MM.1S (cell line): ENCODE data around the gene B3GNT5.

ENCODE experiments used
- DNase-seq: peaks from one replicate; pipeline ENCODE4 v3.0.0-alpha.2; 2015
- H2AFZ ChIP-seq: fragments of 300-600 bp; sonication (generic); 2 replicates; pipeline ENCODE4 v1.6.0; 2016; ENCODE audit warnings: antibody characterized with exemption, low read length
- H3F3A ChIP-seq: fragments of 300-600 bp; sonication (generic); 2 replicates; pipeline ENCODE4 v1.6.1; 2016; ENCODE audit warnings: mild to moderate bottlenecking, antibody characterized with exemption, low read length, moderate library complexity, mixed read lengths; ENCODE audit not compliant: insufficient read depth
- H3K27ac ChIP-seq: fragments of 300-600 bp; sonication (generic); 2 replicates; pipeline ENCODE4 v1.5.1; 2016; ENCODE audit warnings: mild to moderate bottlenecking, low read length
- H3K27me3 ChIP-seq: fragments of 300-600 bp; sonication (generic); replicated peaks from 2 replicates; pipeline ENCODE4 v1.6.0; 2016; ENCODE audit warnings: low read length; ENCODE audit not compliant: insufficient read depth
- H3K36me3 ChIP-seq: fragments of 300-600 bp; sonication (generic); replicated peaks from 2 replicates; pipeline ENCODE4 v1.6.1; 2016; ENCODE audit warnings: mild to moderate bottlenecking, low read length, mixed read lengths; ENCODE audit not compliant: insufficient read depth
- H3K4me1 ChIP-seq: fragments of 300-600 bp; sonication (generic); 2 replicates; pipeline ENCODE4 v1.6.1; 2016; ENCODE audit warnings: low read length, mixed read lengths
- H3K4me2 ChIP-seq: fragments of 300-600 bp; sonication (generic); 2 replicates; pipeline ENCODE4 v1.6.0; 2016; ENCODE audit warnings: low read depth, low read length
- H3K4me3 ChIP-seq: fragments of 300-600 bp; sonication (generic); 2 replicates; pipeline ENCODE4 v1.5.1; 2016; ENCODE audit warnings: low read length, mixed read lengths
- H3K79me2 ChIP-seq: fragments of 300-600 bp; sonication (generic); 2 replicates; pipeline ENCODE4 v1.6.1; 2016; ENCODE audit warnings: mixed run types, low read length, mixed read lengths
- H3K9ac ChIP-seq: fragments of 300-600 bp; sonication (generic); 2 replicates; pipeline ENCODE4 v1.6.1; 2016; ENCODE audit warnings: low read length, mixed read lengths
- H3K9me2 ChIP-seq: fragments of 300-600 bp; sonication (generic); replicated peaks from 2 replicates; pipeline ENCODE4 v1.6.1; 2016; ENCODE audit warnings: mild to moderate bottlenecking, low read length, mixed read lengths; ENCODE audit not compliant: insufficient read depth
- H3K9me3 ChIP-seq: fragments of 300-600 bp; sonication (generic); replicated peaks from 2 replicates; pipeline ENCODE4 v1.6.1; 2016; ENCODE audit warnings: mild to moderate bottlenecking, low read length, mixed read lengths; ENCODE audit not compliant: insufficient read depth
- H4K20me1 ChIP-seq: fragments of 300-600 bp; sonication (generic); 2 replicates; pipeline ENCODE4 v1.6.1; 2016; ENCODE audit warnings: mild to moderate bottlenecking, low read length, moderate library complexity, mixed read lengths; ENCODE audit not compliant: insufficient read depth
- EZH2 ChIP-seq: fragments of 300-600 bp; sonication (generic); optimal IDR thresholded peaks from 2 replicates; pipeline ENCODE3; 2017; ENCODE audit warnings: low read depth, mild to moderate bottlenecking, antibody characterized with exemption, low read length, mixed read lengths
- EZH2phosphoT487 ChIP-seq: fragments of 300-600 bp; sonication (generic); IDR thresholded peaks from 2 replicates; pipeline ENCODE4 v1.6.1; 2018; ENCODE audit warnings: antibody characterized with exemption, low read length
- TF ChIP-seq, protein P1 (sequence below): fragments of 300-600 bp; sonication (generic); IDR thresholded peaks from 2 replicates; pipeline ENCODE4 v1.5.1; 2016; ENCODE audit warnings: antibody characterized with exemption, low read length, mixed read lengths

B3GNT5 gene

DNA sequence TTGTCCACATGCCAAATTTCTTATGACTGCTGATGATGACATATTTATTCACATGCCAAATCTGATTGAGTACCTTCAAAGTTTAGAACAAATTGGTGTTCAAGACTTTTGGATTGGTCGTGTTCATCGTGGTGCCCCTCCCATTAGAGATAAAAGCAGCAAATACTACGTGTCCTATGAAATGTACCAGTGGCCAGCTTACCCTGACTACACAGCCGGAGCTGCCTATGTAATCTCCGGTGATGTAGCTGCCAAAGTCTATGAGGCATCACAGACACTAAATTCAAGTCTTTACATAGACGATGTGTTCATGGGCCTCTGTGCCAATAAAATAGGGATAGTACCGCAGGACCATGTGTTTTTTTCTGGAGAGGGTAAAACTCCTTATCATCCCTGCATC, 17.3 kb downstream of the B3GNT5 start:
- no peaks in the 10 kb centered on the region for H3F3A ChIP-seq
- H3K27ac ChIP-seq = no peak overlapping the region

DNA sequence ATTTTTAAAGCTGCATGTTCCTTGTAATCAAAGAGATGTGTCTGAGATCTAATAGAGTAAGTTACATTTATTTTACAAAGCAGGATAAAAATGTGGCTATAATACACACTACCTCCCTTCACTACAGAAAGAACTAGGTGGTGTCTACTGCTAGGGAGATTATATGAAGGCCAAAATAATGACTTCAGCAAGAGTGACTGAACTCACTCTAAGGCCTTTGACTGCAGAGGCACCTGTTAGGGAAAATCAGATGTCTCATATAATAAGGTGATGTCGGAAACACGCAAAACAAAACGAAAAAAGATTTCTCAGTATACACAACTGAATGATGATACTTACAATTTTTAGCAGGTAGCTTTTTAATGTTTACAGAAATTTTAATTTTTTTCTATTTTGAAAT, 19.1 kb downstream of the B3GNT5 start:
- no peak overlapping the region for H3K4me2 ChIP-seq
- H3K79me2 ChIP-seq = no peaks in the 10 kb centered on the region
- no peak for TF ChIP-seq EZH2phosphoT487
- no peak for TF ChIP-seq EZH2
- TF ChIP-seq, protein P1, sequence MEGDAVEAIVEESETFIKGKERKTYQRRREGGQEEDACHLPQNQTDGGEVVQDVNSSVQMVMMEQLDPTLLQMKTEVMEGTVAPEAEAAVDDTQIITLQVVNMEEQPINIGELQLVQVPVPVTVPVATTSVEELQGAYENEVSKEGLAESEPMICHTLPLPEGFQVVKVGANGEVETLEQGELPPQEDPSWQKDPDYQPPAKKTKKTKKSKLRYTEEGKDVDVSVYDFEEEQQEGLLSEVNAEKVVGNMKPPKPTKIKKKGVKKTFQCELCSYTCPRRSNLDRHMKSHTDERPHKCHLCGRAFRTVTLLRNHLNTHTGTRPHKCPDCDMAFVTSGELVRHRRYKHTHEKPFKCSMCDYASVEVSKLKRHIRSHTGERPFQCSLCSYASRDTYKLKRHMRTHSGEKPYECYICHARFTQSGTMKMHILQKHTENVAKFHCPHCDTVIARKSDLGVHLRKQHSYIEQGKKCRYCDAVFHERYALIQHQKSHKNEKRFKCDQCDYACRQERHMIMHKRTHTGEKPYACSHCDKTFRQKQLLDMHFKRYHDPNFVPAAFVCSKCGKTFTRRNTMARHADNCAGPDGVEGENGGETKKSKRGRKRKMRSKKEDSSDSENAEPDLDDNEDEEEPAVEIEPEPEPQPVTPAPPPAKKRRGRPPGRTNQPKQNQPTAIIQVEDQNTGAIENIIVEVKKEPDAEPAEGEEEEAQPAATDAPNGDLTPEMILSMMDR = no peak
- H3K27ac ChIP-seq = no peak overlapping the region
- no peak overlapping the region for H3K4me3 ChIP-seq
- DNase-seq = no peak
- no peaks in the 10 kb centered on the region for H4K20me1 ChIP-seq
- no peaks in the 10 kb centered on the region for H3K4me1 ChIP-seq
- no peak overlapping the region for H2AFZ ChIP-seq
- no peak overlapping the region for H3K9ac ChIP-seq
- H3F3A ChIP-seq = no peaks in the 10 kb centered on the region
- no peaks in the 10 kb centered on the region for H3K27me3 ChIP-seq
- H3K9me3 ChIP-seq = no peaks in the 10 kb centered on the region
- H3K36me3 ChIP-seq = no peaks in the 10 kb centered on the region
- no peaks in the 10 kb centered on the region for H3K9me2 ChIP-seq

More for the DNA sequence above, 17.3 kb downstream of the B3GNT5 start:
- Histone ChIP-seq H2AFZ (no peak overlapping the region), H3K9me3 (no peaks in the 10 kb centered on the region), H3K9ac (no peak overlapping the region), H3K4me3 (no peak overlapping the region), H3K4me2 (no peak overlapping the region), H3K9me2 (no peaks in the 10 kb centered on the region), H3K36me3 (no peaks in the 10 kb centered on the region), H3K27me3 (no peaks in the 10 kb centered on the region), H3K4me1 (no peaks in the 10 kb centered on the region), H3K79me2 (no peaks in the 10 kb centered on the region), H4K20me1 (no peaks in the 10 kb centered on the region)
- TF ChIP-seq EZH2 (no peak), EZH2phosphoT487 (no peak)
- TF ChIP-seq, protein P1 = no peak
- DNase-seq = no peak

DNA sequence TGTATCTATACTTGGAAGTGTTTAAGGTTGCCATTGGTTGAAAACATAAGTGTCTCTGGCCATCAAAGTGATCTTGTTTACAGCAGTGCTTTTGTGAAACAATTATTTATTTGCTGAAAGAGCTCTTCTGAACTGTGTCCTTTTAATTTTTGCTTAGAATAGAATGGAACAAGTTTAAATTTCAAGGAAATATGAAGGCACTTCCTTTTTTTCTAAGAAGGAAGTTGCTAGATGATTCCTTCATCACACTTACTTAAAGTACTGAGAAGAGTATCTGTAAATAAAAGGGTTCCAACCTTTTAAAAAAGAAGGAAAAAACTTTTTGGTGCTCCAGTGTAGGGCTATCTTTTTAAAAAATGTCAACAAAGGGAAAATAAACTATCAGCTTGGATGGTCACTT, 19.7 kb downstream of the B3GNT5 start:
- no peak overlapping the region for H3K4me2 ChIP-seq
- no peaks in the 10 kb centered on the region for H3K27me3 ChIP-seq
- no peaks in the 10 kb centered on the region for H3K9me2 ChIP-seq
- TF ChIP-seq, protein P1 = no peak
- TF ChIP-seq EZH2phosphoT487 (no peak), EZH2 (no peak)
- no peak overlapping the region for H2AFZ ChIP-seq
- H3K4me3 ChIP-seq = no peak overlapping the region
- no peaks in the 10 kb centered on the region for H4K20me1 ChIP-seq
- no peak overlapping the region for H3K9ac ChIP-seq
- no peak overlapping the region for H3K27ac ChIP-seq
- no peaks in the 10 kb centered on the region for H3F3A ChIP-seq
- no peak for DNase-seq
- H3K4me1 ChIP-seq = no peaks in the 10 kb centered on the region
- no peaks in the 10 kb centered on the region for H3K79me2 ChIP-seq
- no peaks in the 10 kb centered on the region for H3K9me3 ChIP-seq
- no peaks in the 10 kb centered on the region for H3K36me3 ChIP-seq
